GM19240 (cell line): ENCODE measurements around the gene LCE2A.
"Not testable (repeated sequence)": the region's sequence is repeated elsewhere in the genome, so short reads cannot be mapped to it uniquely, and the experiment has no call there.

Experiments
- DNase-seq: peaks from one replicate; pipeline ENCODE4 v3.0.0; 2011; ENCODE audit warnings: low spot score; ENCODE audit not compliant: insufficient read length

The LCE2A gene, protein sequence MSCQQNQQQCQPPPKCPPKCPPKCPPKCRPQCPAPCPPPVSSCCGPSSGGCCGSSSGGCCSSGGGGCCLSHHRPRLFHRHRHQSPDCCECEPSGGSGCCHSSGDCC

GRCh38 chr1:152697701-152698600, at the start of gene LCE2A:
LCE2A (plus strand) TSS chr1:152698345; CDS start chr1:152698902, 557 bp downstream.
- DNase-seq = no peak

GRCh38 chr1:152654110-152654509, 44.0 kb upstream of the LCE2A start:
- DNase-seq = peak; percentile 45

- no peak for DNase-seq
These were observed 41.7 kb upstream of the LCE2A start for GRCh38 chr1:152656459-152656858.

DNA sequence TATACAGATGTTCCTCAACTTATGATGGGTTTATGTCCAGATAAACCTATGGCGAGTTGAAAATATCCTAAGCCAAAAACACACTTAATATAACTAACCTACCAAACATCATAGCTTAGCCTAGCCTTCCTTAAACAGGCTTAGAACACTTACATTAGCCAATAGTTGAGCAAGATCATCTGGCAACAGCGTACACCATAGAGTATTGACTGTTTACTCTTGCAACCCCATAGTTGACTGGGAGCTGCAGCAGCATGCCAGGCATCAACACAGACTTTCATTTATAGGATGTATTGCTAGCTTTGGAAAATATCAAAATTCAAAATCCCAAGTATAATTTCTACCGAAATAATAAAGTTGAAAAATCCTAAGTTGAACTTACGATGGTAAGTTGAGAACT, 40.5 kb upstream of the LCE2A start:
- no peak for DNase-seq

DNA sequence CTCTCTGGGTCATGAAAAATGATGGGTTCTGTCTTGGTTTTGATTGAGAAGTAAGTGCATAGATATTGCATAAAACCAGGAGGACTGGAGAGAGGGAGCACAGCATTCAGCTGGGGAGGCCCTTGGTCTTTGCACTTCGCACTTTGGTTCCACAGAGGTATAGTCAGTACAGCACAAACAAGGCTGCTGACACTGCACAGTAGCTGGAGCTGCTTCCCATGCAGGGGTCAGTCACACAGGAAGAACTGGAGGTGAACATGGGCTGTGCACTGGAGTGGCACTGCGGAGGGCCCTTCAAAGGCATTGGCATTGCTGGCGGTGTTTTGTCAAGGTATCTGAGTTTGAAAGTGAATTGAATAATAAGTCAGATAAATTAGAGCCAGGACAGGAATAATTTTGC, 39.5 kb upstream of the LCE2A start:
- no peak for DNase-seq

- no peak for DNase-seq
These were observed 35.0 kb upstream of the LCE2A start, which contains the start of gene LCE2D for GRCh38 chr1:152663098-152663497. LCE2D (plus strand) TSS chr1:152663380; CDS start chr1:152664106, 726 bp downstream.

DNA sequence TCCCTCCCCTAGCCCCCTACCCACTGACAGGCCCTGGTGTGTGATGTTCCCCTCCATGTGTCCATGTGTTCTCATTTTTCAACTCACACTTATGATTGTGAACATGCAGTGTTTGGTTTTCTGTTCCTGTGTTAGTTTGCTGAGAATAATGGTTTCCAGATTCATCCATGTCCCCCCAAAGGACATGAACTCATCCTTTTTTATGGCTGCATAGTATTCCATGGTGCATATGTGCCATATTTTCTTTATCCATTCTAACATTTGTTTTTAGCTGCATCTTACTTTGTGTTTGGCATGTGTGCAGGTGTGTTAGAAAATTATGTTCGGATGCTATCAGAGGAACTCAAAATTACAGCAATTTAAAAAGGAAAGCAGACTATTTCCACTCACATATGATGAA, 32.0 kb upstream of the LCE2A start:
- not testable (repeated sequence) for DNase-seq

GRCh38 chr1:152667648-152668047, 30.5 kb upstream of the LCE2A start:
- DNase-seq = no peak

- no peak for DNase-seq
These were observed 25.1 kb upstream of the LCE2A start for GRCh38 chr1:152673016-152673415.

DNA sequence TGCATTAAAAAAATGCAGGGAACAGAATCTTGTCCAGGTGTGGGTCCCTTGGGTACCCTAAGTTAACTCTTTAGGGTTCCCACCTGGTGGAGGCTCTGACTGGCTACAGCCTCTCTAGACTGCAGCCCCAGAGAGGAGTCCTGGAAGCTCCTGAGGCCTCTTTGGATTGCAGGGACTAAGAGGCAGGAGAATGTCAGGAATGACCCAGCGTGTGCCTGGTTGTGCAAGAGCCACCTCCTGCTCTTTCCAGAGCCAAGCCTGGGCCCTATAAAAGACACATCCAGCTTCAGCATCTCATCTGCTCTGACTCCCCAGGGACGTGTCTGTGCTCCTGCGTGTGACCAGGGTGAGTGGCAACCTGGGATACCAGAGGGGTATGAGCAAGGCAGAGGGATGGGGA, 23.2 kb upstream of the LCE2A start, which contains the start of gene LCE2C:
TSS of gene LCE2C (plus strand) at position 297 of the 400 bp plus-strand sequence. CDS start 737 bp downstream, outside the sequence.
- not testable (repeated sequence) for DNase-seq

- DNase-seq = no peak
These were observed 18.7 kb upstream of the LCE2A start for GRCh38 chr1:152679459-152679858.

GRCh38 chr1:152681616-152682015, 16.5 kb upstream of the LCE2A start:
- no peak for DNase-seq

DNA sequence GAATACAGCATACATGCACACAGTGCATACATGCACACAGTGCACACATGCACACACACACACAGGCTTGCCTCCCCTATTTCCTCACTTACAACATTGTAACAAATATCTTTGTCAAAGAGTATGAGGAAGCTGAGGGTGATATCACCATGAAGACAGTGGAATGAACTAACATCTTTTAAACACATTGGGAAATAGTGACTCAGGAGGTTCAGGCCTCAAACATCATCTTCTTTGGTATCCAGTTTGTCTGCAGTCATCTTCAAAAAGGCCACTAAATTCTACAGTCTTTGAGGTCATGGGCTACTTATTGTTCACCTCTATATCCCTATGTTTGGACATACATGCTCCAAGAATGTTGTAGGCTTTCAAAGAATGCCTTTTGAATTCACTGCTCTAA, 14.3 kb upstream of the LCE2A start:
- DNase-seq = no peak

DNA sequence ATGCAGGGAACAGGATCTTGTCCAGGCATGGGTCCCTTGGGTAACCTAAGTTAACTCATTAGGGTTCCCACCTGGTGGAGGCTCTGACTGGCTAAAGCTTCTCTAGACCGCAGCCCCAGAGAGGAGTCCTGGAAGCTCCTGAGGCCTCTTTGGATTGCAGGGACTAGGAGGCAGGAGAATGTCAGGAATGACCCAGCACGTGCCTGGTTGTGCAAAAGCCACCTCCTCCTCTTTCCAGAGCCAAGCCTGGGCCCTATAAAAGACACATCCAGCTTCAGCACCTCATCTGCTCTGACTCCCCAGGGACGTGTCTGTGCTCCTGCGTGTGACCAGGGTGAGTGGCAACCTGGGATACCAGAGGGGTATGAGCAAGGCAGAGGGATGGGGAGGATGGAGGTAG, 12.3 kb upstream of the LCE2A start, which contains the start of gene LCE2B:
TSS of gene LCE2B (plus strand) at position 301 of the 400 bp plus-strand sequence. CDS start 721 bp downstream, outside the sequence.
- DNase-seq = not testable (repeated sequence)

GRCh38 chr1:152699746-152700145, 1.6 kb downstream of the LCE2A start:
- no peak for DNase-seq

GRCh38 chr1:152707860-152708259, 9.7 kb downstream of the LCE2A start, which contains the start of gene LCE4A:
LCE4A (plus strand) TSS chr1:152708160; CDS start chr1:152709076, 916 bp downstream.
- DNase-seq = no peak

DNA sequence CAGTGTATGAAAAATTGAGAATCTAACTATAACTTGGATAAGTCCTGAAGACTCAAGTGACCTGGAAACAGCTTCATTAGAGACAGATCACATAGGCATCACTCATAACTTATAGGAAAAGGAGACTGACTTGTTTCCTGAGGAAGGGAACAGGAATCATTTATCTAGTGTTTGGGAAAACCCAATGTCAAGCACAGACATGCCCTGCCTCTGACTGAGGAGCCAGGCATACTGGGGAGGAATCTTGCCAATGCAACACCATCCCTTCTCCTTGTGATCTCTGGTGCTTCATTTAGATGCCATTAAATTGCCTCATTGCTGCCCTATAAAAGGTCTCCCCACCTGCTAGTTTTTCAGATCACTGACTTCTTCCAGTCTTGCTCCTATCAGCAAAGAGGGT, 20.1 kb downstream of the LCE2A start:
- DNase-seq = no peak

- no peak for DNase-seq
These were observed 27.1 kb downstream of the LCE2A start for GRCh38 chr1:152725261-152725660.

- no peak for DNase-seq
These were observed 30.8 kb downstream of the LCE2A start for GRCh38 chr1:152728986-152729385.

GRCh38 chr1:152735648-152736047, 37.5 kb downstream of the LCE2A start:
- no peak for DNase-seq

DNA sequence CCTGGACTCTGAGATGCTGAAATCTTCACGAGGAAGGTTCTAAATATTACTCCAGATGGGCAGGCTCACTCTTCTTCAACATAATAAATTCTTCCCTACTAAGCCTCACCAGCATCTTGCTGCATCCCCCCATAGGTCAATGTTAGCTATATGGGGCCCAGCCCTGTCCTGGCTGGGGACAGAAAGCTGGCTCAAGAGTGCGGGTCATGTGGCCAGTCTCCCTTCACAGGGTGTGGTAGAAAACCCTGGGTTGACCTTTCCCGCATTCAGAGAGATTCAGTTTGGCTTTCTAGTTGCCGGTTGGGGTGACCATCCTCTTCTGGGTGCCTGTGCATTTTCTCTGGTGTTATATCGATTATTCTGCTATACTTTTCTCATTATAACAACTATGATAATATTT, 39.9 kb downstream of the LCE2A start:
- DNase-seq = no peak

GRCh38 chr1:152739841-152740240, 41.7 kb downstream of the LCE2A start:
- no peak for DNase-seq
